Skin epidermis (tissue), 12 donors: ENCODE results near the gene CNP.
A peak's percentile ranks its signal among the peaks of the same experiment; 100 is the strongest.

Experiments used
- H3K27ac ChIP-seq, 21 experiments: fragments of 200-600 bp; sonication (generic) in 11 of 21; one replicate each; pipeline ENCODE4 v1.5.0; 2020; ENCODE audit warnings: mild to moderate bottlenecking in 3 of 21, inconsistent platforms in 2 of 21, moderate library complexity in 2 of 21
- H3K4me3 ChIP-seq, 7 experiments: fragments of 200-600 bp; sonication (generic) in 2 of 7; one replicate each; pipeline ENCODE4 v1.5.0; 2020; ENCODE audit warnings: inconsistent platforms in 2 of 7, mild to moderate bottlenecking in 2 of 7, moderate library complexity in 1 of 7

Gene CNP

DNA sequence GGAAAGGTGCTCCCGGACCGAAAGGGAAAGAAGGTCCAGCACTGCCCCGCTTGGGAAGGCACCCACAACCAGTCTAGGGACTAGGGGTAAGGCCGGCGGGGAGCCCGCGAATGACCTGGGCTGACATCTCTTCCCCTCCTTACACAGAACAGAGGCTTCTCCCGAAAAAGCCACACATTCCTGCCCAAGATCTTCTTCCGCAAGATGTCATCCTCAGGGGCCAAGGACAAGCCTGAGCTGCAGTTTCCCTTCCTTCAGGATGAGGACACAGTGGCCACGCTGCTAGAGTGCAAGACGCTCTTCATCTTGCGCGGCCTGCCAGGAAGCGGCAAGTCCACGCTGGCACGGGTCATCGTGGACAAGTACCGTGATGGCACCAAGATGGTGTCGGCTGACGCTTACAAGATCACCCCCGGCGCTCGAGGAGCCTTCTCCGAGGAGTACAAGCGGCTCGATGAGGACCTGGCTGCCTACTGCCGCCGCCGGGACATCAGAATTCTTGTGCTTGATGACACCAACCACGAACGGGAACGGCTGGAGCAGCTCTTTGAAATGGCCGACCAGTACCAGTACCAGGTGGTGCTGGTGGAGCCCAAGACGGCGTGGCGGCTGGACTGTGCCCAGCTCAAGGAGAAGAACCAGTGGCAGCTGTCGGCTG, 1.5 kb downstream of the CNP start:
- H3K4me3 ChIP-seq: peak overlapping the region in 5 of 7 experiments; percentile 65 to 92 (median 81)
- H3K27ac ChIP-seq: peak overlapping the region in 18 of 21 experiments; percentile 79 to 97 (median 94)

DNA sequence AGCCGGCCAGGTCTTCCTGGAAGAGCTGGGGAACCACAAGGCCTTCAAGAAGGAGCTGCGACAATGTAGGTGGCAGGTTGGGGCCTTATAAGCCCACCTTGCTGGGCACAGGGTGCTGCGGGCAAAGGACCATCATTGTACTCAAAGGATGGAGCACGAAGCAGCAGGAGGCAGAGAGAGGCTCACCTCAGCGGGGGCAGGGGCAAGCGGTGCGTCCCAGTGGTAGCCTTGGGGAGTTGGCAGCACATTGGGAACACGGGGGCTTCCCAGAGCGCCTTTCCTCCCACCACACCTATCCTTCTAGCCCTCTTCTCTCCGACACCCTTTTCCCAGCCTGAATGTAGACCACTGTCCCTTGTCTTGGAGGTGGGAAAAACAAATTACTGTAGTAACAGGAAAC, 2.1 kb downstream of the CNP start:
- peak overlapping the region in 1 of 7 experiments; percentile 81 for H3K4me3 ChIP-seq
- peak overlapping the region in 3 of 21 experiments; percentile 17 to 95 (median 23) for H3K27ac ChIP-seq

DNA sequence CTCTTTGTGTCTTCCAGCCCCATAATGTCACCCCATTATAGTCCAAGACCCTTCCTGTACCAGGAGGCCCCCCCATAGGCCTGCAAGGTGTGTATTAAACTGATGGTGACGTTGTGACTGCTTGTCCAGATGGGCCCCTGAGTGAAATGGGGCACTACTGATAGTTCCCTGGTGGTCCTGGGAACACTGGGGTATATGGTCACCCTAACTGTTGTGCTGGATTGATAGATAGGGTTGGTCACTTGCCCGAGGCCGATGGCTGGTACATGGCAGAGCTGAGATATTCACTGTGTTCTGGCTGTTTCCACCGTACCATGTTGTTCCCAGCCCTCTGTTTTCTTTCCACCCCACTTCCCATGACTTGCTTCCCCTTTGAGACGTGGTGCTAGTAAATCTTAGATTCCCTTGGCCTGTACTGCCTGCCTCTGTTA, 4.3 kb downstream of the CNP start:
- no peak overlapping the region for H3K4me3 ChIP-seq
- H3K27ac ChIP-seq: peak overlapping the region in 1 of 21 experiments; percentile 5

DNA sequence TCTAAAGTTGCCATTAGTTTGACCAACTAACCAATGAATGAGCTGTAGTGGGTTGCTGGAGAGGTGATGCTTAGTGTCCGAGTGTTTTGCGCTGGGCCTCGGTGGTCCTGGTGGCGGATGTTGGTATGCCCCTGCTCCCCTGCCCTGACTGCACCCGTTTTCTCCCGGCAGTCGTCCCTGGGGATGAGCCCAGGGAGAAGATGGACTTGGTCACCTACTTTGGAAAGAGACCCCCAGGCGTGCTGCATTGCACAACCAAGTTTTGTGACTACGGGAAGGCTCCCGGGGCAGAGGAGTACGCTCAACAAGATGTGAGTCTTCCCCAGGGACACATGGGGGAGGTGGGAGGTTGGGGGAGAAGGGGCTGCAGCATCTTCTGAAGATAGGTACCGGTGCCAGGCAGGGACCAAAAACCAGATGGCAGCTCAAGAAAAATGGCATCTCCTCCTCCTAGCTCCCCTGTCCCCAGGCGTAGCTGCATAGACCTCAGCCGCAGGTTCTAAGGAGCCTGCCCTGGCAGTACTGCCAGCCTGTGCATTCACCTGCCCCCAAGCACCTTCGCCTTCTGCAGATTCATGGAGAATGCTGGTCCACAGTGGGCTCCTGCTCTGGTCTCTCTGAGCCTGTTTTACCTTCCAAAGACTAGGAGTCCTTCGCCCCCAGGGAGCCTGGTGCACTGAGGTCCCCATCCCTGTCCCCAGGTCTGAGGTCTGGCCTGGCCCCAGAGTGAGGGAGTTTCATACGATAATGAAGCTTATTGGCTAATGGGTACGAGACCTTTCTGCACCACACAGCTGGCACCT, 5.3 kb downstream of the CNP start:
- Histone ChIP-seq H3K4me3 (no peak overlapping the region), H3K27ac (peak overlapping the region in 2 of 21 experiments; percentile 55 to 61)

DNA sequence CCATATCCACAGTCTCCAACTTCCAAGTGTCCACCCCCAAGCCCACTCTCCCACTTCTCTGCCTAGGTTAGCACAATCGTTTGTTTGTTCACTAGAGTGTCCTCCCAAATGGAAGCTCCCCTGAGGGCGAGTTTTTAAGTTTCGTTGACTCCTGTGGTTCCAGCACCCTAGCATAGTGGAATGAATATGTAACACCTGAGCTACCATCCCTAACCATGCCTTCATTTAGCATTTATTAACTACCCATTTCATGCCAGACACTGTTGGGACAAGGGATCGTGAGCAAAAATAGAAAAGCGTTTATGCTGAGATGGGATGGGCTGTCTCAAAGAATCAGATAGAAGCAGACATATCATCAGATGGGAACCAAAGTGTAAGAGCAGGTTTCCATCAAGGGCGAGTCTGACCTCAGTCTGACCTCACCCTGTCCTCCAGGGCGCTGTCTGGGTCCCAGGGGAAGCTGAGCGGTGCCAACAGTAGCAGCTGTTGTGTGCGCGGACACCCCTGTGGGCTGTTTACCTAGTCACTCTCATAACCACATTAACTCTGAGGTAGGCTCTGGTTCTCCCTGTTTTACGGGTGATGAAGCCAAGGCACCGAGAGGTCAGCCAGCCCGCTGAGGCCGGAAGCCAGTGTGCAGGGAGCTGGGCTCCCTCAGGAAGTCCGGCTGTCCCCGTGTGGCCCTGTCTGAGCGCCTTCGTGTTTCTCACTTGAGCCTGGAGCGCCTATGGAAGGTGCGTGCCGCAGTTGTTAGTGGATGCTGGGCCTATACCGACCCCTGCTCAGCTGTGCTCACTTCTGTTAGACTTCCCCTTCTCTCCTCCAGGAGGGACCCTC, 6.2 kb downstream of the CNP start:
- Histone ChIP-seq H3K4me3 (no peak overlapping the region), H3K27ac (peak overlapping the region in 9 of 21 experiments; percentile 10 to 61 (median 31))

DNA sequence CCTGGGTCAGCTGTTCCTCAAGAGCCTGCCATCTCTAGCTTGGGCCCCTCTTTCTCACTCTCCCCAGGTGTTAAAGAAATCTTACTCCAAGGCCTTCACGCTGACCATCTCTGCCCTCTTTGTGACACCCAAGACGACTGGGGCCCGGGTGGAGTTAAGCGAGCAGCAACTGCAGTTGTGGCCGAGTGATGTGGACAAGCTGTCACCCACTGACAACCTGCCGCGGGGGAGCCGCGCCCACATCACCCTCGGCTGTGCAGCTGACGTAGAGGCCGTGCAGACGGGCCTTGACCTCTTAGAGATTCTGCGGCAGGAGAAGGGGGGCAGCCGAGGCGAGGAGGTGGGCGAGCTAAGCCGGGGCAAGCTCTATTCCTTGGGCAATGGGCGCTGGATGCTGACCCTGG, 6.8 kb downstream of the CNP start:
- peak overlapping the region in 7 of 21 experiments; percentile 10 to 61 (median 32) for H3K27ac ChIP-seq
- no peak overlapping the region for H3K4me3 ChIP-seq

DNA sequence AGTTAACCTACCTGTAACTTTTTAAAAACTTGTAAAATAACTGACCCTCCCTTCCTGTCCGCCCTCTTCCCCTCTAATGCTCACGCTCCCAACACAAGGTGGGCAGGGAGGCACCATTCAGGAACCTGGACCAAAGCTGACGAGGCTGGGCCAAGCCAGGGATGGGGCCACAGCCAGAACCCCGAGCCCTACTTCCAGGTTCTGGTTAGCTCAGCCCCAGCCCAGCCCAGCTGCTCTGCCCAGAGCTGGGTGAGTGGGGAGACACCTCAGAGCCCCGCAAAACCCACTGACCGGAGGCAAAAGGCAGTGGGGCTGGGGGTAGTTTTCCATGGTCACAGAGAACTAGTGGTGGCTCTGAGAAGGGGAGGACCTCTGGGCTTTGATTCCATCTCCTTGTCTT, 7.4 kb downstream of the CNP start:
- Histone ChIP-seq H3K27ac (peak overlapping the region in 3 of 21 experiments; percentile 8 to 67 (median 49)), H3K4me3 (no peak overlapping the region)

DNA sequence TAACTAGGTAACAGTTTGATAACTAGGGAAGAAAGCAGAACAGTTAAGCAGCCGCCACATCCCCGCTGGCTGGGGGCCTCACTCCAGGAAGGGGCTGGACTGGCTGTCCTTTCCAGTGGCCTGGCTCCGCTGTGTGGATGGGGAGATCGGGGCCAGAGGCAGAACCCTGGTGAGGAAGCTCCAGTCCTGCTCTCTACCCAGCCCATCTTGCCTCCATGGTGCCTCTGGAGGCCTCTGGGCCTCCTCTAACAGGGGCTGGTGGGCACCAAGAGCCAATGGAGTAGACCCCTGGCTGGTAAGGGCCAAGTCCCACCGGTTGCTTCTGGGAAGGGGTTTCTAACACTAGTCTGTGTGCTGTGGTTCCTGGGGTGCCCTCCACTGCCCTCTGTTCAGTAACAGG, 8.1 kb downstream of the CNP start:
- Histone ChIP-seq H3K4me3 (no peak overlapping the region), H3K27ac (peak overlapping the region in 7 of 21 experiments; percentile 14 to 76 (median 56))

DNA sequence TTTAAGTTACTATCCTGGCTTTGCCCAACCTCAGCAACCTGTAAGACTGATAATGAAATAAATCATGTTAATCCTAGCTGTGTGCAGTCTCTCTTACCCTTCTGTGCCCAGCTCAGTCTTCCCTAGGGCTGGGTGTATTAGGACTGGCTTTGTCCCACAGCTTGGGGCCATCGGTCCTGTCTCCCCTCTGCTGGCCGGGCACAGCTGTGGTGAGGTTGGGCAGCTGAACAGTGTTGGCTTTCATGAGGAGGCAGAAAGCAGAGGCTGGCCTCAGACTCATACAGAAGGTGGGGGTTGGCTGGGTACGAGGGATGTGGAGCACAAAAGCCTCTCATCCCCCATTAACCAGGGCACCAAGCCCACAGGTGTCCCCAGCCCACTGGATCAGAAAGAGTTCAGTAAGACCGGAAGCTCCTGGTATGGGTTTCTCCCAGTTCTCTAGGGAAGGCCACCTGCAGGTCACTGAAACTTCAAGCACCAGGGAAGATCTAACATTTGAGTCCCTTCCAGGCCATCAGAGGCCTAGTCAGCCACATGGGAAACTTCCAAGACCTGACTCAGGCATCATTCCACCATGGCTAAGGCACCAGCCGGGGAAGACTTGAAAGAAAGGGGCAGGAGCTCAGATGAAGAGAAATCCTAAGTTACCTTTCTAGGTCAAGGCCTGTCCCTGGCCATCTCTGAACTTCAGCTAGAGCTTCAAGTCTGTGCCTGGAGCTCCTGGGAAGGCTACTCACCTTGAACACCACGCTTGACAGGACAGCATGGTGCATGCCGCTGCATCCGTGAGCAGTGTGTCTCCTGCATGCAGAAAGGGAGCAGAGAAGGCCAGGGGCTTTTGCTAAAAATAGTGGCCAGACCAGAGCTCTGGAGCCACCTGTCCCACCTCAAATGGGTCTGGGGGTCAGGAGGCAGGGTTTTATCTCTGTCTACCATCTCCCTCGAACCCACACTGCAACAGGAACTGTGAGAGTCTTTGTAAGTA, 8.8 kb downstream of the CNP start:
- H3K4me3 ChIP-seq: no peak overlapping the region
- peak overlapping the region in 17 of 21 experiments; percentile 22 to 77 (median 56) for H3K27ac ChIP-seq

DNA sequence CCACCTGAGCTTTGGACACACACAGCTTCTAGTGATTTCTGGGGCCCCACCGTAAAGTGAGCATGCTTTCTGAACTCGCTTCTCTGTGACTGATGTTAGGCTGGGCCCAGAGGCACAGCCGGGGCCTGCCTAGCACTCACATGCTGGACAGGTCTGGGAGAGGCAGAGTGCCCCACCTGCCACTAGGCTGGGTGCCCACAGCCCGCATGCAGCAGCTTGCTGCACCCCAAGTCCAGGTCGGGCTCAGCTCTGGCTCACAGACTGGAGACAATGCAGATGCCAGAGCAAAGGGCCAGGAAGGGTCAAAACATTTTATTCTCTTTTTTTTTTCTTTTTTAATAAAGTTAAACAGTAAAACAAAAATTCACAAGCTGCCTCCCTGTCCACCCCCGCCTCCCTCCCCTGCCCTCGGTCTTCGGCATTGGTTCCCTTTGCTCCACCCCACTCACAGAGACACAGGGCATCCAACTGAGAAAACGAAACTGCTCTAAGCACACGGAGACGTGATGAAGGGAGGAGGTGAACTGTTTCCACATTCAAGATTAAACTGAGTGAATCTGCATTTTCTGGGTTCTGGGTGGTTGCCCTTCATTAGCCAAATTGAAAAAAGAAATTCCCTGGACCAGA, 9.7 kb downstream of the CNP start:
- Histone ChIP-seq H3K27ac (peak overlapping the region in 18 of 21 experiments; percentile 22 to 77 (median 55)), H3K4me3 (peak overlapping the region in 1 of 7 experiments; percentile 20)

DNA sequence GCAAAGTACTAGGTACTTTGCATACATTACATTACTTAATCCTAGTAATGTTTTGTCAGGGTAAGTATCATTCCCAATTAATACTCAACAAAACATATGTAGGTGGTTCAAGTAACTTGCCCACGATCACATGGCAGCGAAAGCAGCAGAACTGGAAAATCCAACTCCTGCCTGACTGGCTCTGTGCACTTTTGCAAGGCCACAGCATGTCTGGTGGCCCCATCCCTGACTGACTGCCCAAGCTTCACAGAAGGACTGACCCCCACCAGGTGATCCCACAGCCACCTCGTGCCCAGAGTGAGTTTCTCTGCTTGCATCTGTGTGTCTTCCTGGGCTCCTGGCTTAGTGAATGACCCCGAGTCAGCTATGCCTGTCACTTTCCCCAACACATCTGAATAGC, 11.4 kb downstream of the CNP start:
- Histone ChIP-seq H3K27ac (peak overlapping the region in 16 of 21 experiments; percentile 2 to 77 (median 48)), H3K4me3 (no peak overlapping the region)

DNA sequence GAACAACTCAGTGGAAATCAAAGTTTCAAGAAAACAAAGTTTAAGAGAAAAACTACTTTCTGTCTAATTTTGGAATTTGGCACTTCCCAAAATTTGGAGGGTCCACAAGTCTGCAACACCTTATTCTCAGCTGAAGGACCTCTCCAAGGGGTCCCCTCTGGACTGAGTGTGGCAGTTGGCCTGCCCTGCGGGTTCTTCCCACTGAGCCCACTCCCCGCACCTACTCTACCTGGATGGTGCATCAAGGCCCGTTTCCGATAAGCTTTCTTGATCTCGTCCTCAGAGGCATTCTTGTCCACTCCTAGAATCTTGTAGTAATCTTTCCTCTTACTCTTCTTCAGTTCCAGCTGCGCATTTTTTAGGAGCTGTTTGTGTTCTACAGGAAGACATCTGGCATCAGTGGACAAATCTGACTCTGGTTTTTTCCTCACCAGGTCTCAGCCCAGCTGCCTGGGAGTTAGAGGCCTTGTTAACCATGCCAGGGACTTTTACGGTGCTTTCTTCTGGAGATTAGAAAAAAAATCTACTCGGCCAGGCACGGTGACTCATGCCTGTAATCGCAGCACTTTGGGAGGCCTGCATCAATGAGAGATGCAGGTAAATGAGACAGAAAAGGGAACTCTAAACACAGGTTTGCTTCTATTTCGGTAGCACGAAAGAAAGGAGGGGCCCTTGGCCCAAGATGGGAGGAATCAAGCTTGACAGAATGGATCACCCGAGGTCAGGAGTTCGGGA, 15.6 kb downstream of the CNP start:
- peak overlapping the region in 5 of 21 experiments; percentile 1 to 57 (median 24) for H3K27ac ChIP-seq
- no peak overlapping the region for H3K4me3 ChIP-seq

DNA sequence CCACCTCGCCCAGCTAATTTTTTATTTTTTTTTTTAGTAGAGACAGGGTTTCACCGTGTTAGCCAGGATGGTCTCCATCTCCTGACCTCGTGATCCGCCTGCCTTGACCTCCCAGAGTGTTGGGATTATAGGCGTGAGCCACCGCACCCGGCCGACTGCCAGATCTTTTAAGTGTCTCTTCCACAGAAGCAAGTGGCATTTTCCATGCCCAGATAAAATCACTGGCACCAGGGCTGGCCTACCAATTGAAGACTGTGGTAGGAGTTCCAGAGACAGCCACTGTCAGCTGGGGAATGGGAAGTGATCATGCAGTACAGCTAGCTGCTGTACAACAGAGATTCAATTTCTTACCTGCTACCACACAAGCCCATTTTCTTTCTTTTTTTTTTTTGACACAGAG, 17.9 kb downstream of the CNP start:
- Histone ChIP-seq H3K4me3 (no peak overlapping the region), H3K27ac (no peak overlapping the region)

DNA sequence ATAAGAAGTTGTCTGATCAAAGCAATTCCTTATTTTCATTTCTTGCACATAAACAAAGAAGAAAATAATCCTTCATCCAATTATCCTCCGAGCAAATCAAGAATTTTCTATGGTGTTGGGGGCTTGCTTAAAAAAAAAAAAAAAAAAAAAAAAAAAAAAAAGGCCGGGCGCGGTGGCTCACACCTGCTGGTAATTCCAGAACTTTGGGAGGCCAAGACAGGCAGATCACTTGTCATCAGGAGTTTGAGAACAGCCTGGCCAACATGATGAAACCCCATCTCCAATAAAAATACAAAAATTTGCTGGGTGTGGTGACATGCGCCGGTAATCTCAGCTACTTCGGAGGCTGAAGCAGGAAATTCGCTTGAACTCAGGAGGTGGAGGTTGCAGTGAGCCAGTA, 19.3 kb downstream of the CNP start:
- H3K4me3 ChIP-seq: no peak overlapping the region
- H3K27ac ChIP-seq: no peak overlapping the region

DNA sequence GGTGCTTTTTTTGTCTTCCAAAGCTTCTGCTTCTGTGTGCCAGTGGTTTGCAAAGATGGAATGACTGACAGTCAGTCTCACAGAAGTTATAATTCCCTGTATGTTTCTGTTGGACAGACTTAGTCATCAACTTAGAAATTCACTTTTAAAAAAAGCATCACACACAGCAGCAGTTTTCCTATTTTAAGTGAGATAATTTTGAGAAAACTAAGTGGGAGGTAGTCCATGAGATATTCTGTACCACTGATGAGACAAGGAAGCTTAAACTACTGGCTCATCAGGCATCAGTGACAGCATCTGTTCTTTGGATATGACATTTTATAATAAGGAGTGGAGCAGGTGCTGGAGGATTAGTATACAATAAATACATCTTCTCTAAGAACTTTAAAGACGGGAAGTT, 20.0 kb downstream of the CNP start:
- H3K4me3 ChIP-seq: no peak overlapping the region
- H3K27ac ChIP-seq: no peak overlapping the region

DNA sequence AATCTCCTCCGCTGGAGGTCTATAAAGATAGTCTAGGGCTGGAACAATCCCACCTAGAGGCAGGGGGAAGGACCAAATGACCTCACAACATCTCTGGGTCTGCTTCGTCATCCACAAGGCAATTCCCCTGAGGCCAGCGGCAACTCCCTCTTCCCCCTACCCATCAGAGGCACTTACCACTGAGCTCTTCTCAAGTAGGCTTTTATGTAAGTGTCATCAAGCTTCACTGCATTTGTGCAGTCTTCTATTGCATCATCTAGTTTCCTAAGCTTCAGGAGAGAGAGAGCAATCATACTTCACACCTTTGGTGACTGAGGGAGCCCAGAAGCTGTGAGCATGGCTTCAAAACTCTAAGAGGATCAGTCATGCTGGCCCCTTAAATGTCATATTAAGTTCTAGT, 21.0 kb downstream of the CNP start:
- no peak overlapping the region for H3K27ac ChIP-seq
- H3K4me3 ChIP-seq: no peak overlapping the region

DNA sequence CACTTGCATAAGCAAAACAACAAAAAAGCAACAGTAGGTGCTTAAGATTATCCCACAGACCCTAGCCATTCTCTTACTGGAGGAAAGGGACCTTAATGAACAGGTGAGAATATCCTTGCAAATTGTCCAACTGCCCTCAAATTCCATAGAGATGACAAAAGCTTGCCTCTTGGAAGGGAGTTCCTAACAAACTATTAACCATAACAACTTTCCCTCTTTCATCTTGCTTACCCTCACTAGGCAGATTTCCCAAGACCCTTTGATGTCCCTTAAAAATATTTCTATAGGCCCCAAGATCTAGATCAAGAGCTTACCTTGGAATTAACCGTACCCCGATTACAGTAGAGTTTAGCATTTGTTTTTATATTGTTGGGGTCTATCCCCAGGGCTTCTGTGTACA, 21.8 kb downstream of the CNP start:
- no peak overlapping the region for H3K27ac ChIP-seq
- H3K4me3 ChIP-seq: no peak overlapping the region
